ENCODE results near the gene HDAC8.
"Not testable (repeated sequence)": the region's sequence is repeated elsewhere in the genome, so short reads cannot be mapped to it uniquely, and the experiment has no call there.

The HDAC8 gene

GRCh38 chrX:72532366-72532765 lies 40.3 kb downstream of the HDAC8 start:
- no peak for FAIRE-seq

DNA sequence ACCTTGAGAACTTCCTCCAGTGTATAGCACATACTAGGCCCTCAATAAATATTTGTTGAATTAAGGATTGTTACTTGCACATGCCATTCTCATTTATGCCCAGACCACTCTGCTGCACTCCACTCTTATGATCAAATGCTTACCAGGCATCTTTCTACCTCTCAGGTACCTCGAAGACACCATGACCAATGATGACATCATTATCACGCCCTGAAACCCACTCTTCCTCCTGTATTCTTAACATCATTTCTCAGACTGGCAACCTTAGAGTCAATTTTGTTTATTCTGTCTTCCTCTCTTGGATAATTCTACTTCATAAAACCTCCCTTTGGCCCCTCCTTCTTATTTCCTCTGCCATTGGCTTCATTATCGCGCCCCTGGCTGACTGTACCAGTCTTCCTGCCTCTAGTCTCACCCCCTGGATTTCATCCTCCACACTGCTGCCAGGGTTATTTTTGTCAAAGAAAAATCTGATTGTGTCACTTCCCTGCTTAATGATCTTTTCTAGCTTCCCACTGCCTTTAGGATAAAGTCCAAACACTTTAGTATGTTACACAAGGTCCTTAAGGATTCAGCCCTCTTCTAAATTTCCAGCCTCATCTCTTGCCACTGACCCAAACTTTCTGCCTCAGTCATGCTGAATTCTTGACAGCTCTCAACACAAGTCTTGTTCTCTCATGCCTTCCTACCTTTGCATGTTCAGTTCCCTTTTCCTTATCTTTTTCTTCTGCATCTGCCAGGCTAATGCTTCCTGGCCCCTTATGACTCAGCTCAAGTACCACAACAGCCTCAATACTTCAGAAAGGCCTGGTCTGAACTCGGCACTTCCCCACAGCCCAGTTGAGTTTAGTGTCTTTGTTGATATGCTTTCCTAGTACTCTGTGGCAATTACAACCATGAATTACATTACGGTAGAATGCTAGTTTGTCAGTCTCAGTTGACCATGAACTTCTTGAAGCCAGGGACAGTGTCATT lies 45.8 kb downstream of the HDAC8 start:
- FAIRE-seq: no peak

GRCh38 chrX:72498782-72499181 lies 73.9 kb downstream of the HDAC8 start:
- no peak for FAIRE-seq

GRCh38 chrX:72495046-72495445 lies 77.6 kb downstream of the HDAC8 start:
- FAIRE-seq: no peak

DNA sequence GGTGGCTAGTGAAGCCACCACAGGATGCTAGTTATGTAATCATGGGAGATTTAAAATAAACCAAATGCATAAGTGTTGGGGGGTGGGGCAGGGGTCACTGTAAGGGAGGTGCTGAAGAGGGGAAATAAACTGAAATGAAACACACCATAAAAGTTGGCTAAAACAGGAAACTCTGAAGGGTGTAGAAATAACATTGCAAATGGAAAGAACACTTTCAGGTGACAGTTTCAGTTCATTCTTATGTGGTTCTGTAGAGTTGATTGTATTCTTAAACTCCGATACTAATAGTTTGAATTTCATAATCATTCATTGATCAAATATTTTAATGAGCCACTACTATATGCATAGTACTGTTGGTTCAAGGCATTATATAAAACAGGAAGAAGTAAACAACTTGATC lies 80.1 kb downstream of the HDAC8 start:
- no peak for FAIRE-seq

- not testable (repeated sequence) for FAIRE-seq
Observed at GRCh38 chrX:72490221-72490620, 82.4 kb downstream of the HDAC8 start.

- FAIRE-seq: no peak
Observed at GRCh38 chrX:72487661-72488060, 85.0 kb downstream of the HDAC8 start.

DNA sequence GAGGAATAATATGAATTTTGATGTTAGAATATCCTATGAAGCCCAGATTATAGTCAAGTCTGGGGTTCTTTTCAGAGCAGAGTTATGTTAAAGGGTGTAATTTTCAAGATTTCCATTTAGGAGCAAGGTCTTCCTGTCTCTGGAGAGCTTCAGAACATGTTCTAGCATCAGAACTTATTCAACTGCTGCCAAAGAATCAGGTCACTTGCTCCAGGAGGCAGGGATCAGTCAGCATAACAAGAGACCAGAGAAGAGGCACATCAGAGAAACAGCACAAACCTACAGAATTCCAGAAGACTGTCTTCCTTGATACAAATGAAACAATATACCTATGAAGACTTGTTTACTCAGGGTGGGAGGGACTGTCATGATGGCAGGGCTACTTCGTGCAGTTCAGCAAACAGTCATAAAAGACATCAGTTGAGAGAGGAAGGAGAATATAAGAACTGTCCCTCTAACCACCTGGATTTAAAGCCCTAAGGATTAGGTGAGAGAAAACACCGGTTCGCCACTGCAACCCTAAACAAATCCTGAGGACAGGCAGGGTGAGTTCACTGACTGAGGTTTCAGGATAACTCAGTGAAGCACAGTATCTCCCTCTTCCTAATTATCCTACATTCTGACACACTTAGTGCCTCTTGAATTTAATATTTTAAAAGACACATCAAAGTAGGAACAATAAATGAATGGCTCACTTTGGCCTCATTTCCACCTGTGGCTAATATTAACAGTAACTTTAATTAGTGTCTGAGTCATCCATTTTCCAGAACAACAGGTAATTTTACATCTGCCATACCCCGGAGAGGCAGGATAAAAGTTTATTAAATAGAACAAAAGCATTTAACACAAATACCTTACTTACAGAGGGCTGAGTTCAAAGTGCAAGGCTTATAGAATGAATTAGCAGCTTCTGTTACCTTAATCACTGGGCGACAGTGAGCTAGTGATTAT lies 93.0 kb downstream of the HDAC8 start:
- no peak for FAIRE-seq

DNA sequence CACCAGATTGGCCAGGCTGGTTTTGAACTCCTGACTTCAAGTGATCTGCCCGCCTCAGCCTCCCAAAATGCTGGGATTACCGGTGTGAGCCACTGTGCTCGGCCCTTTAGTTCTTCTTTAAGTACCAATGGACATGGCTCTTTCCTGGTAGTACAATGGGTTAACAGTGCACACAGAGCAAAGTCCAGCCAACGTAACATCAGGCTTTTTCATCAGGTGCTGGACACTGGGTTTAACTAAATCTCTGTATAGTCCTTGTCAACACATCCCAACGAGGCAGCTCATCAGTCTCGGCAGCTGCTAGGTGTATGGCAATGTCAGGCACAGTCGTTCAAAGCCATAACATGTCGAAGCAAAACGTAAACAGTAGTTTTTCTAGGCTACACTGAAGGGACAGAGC lies 93.8 kb downstream of the HDAC8 start:
- FAIRE-seq: no peak

DNA sequence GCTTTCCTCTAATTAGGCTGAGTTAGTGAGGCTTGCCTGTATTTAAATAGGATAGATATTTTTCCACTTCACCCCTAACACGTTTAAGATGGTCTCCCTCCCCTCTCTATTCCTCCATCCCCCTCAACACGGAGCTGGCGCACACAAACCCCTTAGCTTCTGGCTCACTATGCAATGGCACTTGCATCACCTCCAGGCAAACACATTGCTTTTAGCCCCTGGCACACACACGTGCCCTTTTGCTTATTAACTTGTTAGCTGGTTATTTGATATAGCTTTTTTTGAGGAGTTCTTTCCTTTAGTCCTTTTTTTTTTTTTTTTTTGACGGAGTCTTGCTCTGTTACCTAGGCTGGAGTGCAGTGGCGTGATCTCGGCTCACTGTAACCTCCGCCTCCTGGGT lies 94.3 kb downstream of the HDAC8 start:
- FAIRE-seq: no peak

DNA sequence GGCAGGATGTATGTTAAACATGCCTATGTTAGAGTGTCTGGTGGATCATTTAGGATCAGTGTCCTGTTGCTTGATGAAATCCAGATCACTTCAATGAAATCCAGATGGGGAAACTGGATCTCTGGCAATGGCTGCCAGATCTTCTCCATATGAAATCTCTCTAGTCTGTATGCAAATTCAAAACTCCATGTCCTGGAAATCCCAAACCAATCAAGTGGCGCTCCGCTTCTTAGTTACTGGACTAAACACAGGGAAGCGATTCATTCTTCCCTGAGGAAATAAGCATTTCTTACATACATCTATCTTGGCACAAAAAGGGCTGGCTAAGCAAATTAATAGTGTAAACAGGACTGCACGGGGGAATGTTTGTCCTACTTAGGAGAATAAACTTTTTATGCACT lies 94.9 kb downstream of the HDAC8 start:
- no peak for FAIRE-seq

GRCh38 chrX:72477376-72477775 lies 95.3 kb downstream of the HDAC8 start:
- FAIRE-seq: no peak

DNA sequence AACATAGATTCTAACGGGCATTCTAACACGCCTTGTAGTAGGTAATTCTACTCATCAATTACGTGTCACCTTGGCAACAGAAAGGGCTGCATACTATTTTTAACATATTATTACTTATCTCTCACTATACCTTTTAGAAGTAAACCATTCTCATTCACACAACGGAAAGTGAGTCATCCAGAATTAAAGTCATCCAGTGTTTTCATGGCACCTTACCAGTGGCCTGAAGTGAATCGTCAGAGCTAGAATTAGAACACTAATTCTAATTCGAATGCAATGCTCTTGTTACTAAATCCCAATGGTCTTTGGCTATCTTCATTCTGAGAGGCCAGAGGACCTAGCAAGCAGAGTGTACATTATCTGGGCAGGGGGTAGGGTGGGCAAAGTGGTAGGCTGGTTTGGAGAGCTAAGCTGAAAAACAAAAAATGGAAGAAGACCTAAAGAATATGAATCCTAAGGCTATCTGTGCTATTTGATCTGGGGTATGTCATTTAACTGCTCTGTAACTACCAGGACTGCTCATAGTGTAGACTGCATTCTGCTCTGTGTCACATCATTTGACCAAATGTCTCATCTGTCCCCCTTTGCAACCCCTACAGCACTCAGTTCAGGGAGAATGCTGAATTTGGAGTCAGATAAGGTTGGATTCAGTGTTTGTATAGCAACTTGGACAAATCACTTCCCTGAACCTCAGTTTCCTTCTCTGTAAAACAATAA lies 96.5 kb downstream of the HDAC8 start:
- FAIRE-seq: no peak

DNA sequence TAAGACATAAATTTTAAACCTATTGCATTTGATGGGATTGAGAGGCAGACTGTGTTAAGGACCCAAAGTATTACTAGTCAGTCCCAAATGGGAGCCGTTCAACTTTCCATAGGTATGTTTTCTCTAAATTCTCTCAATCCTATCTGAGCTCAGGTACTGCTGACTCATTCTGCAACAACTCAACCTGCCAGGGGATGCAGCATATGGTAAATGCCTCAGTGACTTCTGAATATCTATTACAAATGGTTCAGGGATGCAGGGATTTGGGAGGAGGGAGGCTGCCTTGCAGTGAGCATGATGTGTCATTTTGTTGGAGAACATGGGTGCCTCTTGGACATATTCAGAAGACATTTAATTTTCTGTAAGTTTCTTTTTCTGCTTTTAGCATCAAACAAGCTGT lies 97.3 kb downstream of the HDAC8 start:
- no peak for FAIRE-seq

DNA sequence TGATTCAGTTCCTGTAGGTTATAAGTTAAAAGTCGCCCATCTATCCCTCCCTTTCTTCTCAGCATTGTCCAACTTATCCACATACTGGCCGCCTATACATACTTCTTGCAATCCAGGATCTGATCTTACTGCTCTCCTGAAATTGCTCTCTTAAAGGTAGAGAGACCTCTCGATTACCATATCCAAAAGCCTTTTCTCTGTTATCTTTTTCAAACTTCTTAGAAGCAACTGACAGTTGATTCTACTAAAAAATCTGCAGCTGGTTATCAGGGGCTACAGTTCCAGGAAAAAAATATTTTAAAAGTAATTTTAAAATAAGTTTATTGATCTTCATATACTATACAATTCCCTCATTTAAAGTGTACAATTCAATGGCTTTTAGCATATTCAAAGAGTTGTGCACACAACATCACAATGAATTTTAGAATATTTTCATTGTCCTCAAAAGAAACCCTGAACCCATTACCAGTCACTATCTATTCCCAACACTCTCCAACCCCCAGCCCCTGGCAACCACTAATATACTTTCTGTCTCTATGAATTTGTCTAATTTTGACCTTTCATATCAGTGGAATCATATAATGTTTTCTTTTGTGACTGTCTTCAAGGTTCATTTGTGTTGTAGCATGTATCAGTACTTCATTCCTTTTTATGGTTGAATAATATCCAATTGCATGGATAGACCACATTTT lies 102.0 kb downstream of the HDAC8 start:
- no peak for FAIRE-seq

- no peak for FAIRE-seq
Observed at GRCh38 chrX:72470117-72470516, 102.5 kb downstream of the HDAC8 start.

- FAIRE-seq: no peak
Observed at GRCh38 chrX:72468607-72469006, 104.0 kb downstream of the HDAC8 start.

DNA sequence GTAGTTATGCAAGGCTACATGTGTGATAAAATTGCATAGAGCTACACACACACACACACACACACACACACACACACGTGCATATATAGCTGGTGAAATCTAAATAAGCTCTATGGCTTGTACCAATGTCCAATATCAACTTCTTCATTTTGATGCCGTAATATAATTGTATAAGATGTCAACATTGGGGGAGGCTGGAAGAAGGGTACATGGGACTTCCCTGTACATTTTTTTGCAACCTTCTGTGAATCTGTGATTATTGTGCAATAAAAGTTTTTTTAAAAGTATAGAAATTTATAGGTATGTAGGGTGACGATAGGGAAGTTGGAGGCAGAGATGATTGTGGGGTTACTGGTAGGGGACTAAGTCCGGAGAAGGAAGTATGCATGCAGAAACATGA lies 105.5 kb downstream of the HDAC8 start:
- FAIRE-seq: no peak

- no peak for FAIRE-seq
Observed at GRCh38 chrX:72466493-72466892, 106.2 kb downstream of the HDAC8 start.

- no peak for FAIRE-seq
Observed at GRCh38 chrX:72465889-72466288, 106.8 kb downstream of the HDAC8 start.

- FAIRE-seq: no peak
Observed at GRCh38 chrX:72461766-72462165, 110.9 kb downstream of the HDAC8 start.

DNA sequence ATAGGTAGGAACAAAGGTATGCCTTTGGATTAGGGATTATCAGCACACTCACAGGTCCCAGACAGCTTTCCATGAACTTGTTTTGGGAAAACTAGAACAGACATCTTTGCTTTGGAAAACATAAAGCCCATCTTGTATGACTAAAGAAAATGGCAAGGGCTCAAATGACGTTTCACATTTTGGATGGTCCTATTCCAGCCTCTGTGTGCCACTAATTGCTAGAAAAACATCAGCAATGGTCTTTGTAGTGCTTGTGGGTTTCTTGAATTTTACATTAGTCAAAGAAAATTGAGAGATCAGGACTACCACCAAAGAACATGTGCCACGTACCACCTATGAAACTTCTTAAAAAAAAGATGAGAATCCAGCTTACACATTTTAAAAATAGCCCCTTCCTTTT lies 111.4 kb downstream of the HDAC8 start:
- FAIRE-seq: no peak
